ENCODE data around the gene PPP1R12C. TPM values are rescaled to one million over a fixed set of nuclear protein-coding genes. Genes with fewer than 3 reads are reported as not detected.

PPP1R12C gene
- total RNA-seq, 1 donor from 2014 or later = 110 TPM

- Mint-ChIP-seq H3K36me3 (ENCODE audit: insufficient read depth) (peaks cover 3% of the 10 kb centered on the region), H3K27ac (no peak overlapping the region), H3K27me3 (peaks cover 72% of the 10 kb centered on the region), H3K9me3 (ENCODE audit: low read depth) (no peaks in the 10 kb centered on the region), H3K4me3 (ENCODE audit: low read depth) (no peak overlapping the region), H3K4me1 (ENCODE audit: low read depth) (peaks cover 4% of the 10 kb centered on the region)
- no peak for DNase-seq (ENCODE audit: low spot score, unreplicated experiment)
- TF ChIP-seq CTCF (IDR thresholded peaks at IDR 0.05; ENCODE audit: unreplicated experiment) = no peak
Measured at GRCh38 chr19:55081770-55082019, 35.7 kb downstream of the PPP1R12C start.

GRCh38 chr19:55080968-55081769 is 36.3 kb downstream of the PPP1R12C start:
- H3K4me1 Mint-ChIP-seq (ENCODE audit: low read depth) = peaks cover 4% of the 10 kb centered on the region
- no peak overlapping the region for H3K27ac Mint-ChIP-seq
- TF ChIP-seq CTCF (IDR thresholded peaks at IDR 0.05; ENCODE audit: unreplicated experiment) = no peak
- H3K9me3 Mint-ChIP-seq (ENCODE audit: low read depth) = no peaks in the 10 kb centered on the region
- peaks cover 3% of the 10 kb centered on the region for H3K36me3 Mint-ChIP-seq (ENCODE audit: insufficient read depth)
- peaks cover 75% of the 10 kb centered on the region for H3K27me3 Mint-ChIP-seq
- DNase-seq (ENCODE audit: low spot score, unreplicated experiment) = peak; percentile 59
- peak overlapping the region; percentile 33 for H3K4me3 Mint-ChIP-seq (ENCODE audit: low read depth)

- peak overlapping the region; percentile 33 for H3K4me3 Mint-ChIP-seq (ENCODE audit: low read depth)
- TF ChIP-seq CTCF (IDR thresholded peaks at IDR 0.05; ENCODE audit: unreplicated experiment) = no peak
- H3K27me3 Mint-ChIP-seq = peaks cover 69% of the 10 kb centered on the region
- peaks cover 3% of the 10 kb centered on the region for H3K36me3 Mint-ChIP-seq (ENCODE audit: insufficient read depth)
- no peaks in the 10 kb centered on the region for H3K9me3 Mint-ChIP-seq (ENCODE audit: low read depth)
- no peak overlapping the region for H3K27ac Mint-ChIP-seq
- H3K4me1 Mint-ChIP-seq (ENCODE audit: low read depth) = peaks cover 8% of the 10 kb centered on the region
- DNase-seq (ENCODE audit: low spot score, unreplicated experiment) = no peak
Measured at GRCh38 chr19:55080121-55080967, 37.1 kb downstream of the PPP1R12C start.

GRCh38 chr19:55079400-55080038 is 37.9 kb downstream of the PPP1R12C start:
- no peak for TF ChIP-seq CTCF (IDR thresholded peaks at IDR 0.05; ENCODE audit: unreplicated experiment)
- DNase-seq (ENCODE audit: low spot score, unreplicated experiment) = no peak
- Mint-ChIP-seq H3K4me3 (ENCODE audit: low read depth) (no peak overlapping the region), H3K4me1 (ENCODE audit: low read depth) (peaks cover 8% of the 10 kb centered on the region), H3K36me3 (ENCODE audit: insufficient read depth) (peaks cover 2% of the 10 kb centered on the region), H3K27me3 (peaks cover 66% of the 10 kb centered on the region), H3K27ac (no peak overlapping the region), H3K9me3 (ENCODE audit: low read depth) (no peaks in the 10 kb centered on the region)

GRCh38 chr19:55078996-55079395 is 38.4 kb downstream of the PPP1R12C start:
- H3K36me3 Mint-ChIP-seq (ENCODE audit: insufficient read depth) = peaks cover 2% of the 10 kb centered on the region
- no peak overlapping the region for H3K27ac Mint-ChIP-seq
- no peak for TF ChIP-seq CTCF (IDR thresholded peaks at IDR 0.05; ENCODE audit: unreplicated experiment)
- no peak for DNase-seq (ENCODE audit: low spot score, unreplicated experiment)
- peaks cover 8% of the 10 kb centered on the region for H3K4me1 Mint-ChIP-seq (ENCODE audit: low read depth)
- H3K27me3 Mint-ChIP-seq = peaks cover 64% of the 10 kb centered on the region
- H3K4me3 Mint-ChIP-seq (ENCODE audit: low read depth) = no peak overlapping the region
- H3K9me3 Mint-ChIP-seq (ENCODE audit: low read depth) = no peaks in the 10 kb centered on the region

Data from progenitor cell of endocrine pancreas (in vitro differentiated cells).